Fibroblast of lung (primary cell): ENCODE data around the gene HCN2.

Source experiments
- EZH2 ChIP-seq: IDR thresholded peaks from 2 replicates; pipeline ENCODE4 v1.5.1; 2012; ENCODE audit warnings: low read length, control low read depth, mild to moderate bottlenecking; ENCODE audit errors: missing control alignments
- TF ChIP-seq, protein P1 (sequence below), 2 donors: IDR thresholded peaks in 1 of 2; conservative IDR thresholded peaks in 1 of 2; 1 replicate in 1 of 2; 2 replicates in 1 of 2; pipeline ENCODE4 v1.5.1; 2011 to 2012; ENCODE audit warnings: low read length in 2 of 2, control low read depth in 1 of 2, inconsistent platforms in 1 of 2, low read depth in 1 of 2, mild to moderate bottlenecking in 1 of 2

GRCh38 chr19:543910-544608 lies 45.6 kb upstream of the HCN2 start, which contains the start of gene GZMM:
- TF ChIP-seq EZH2, result no peak
- TF ChIP-seq, protein P1, sequence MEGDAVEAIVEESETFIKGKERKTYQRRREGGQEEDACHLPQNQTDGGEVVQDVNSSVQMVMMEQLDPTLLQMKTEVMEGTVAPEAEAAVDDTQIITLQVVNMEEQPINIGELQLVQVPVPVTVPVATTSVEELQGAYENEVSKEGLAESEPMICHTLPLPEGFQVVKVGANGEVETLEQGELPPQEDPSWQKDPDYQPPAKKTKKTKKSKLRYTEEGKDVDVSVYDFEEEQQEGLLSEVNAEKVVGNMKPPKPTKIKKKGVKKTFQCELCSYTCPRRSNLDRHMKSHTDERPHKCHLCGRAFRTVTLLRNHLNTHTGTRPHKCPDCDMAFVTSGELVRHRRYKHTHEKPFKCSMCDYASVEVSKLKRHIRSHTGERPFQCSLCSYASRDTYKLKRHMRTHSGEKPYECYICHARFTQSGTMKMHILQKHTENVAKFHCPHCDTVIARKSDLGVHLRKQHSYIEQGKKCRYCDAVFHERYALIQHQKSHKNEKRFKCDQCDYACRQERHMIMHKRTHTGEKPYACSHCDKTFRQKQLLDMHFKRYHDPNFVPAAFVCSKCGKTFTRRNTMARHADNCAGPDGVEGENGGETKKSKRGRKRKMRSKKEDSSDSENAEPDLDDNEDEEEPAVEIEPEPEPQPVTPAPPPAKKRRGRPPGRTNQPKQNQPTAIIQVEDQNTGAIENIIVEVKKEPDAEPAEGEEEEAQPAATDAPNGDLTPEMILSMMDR (conservative IDR thresholded peaks at IDR 0.05 in 1 of 2, IDR thresholded peaks at IDR 0.05 in 1 of 2; ENCODE audit: low read depth in 1 of 2, low read length in 2 of 2), result no peak
